SK-N-SH (cell line): ENCODE data around the gene BRD9. TPM values are rescaled to one million over a fixed set of nuclear protein-coding genes. Genes with fewer than 3 reads are reported as not detected.

Source experiments
- CTCF ChIA-PET: fragments of 300-600, 350-600 bp; formaldehyde crosslinking; extraction: SDS; loops from one replicate; lab custom pipeline; 2021; lab: Yijun Ruan, JAX
- POLR2A ChIA-PET: fragments of 350-600 bp; sonication (Branson Sonifier 250); formaldehyde crosslinking; extraction: SDS; loops from one replicate; lab custom pipeline; 2020; ENCODE audit warnings: antibody characterized with exemption, inconsistent platforms; lab: Yijun Ruan, JAX
- DNase-seq: peaks from one replicate; pipeline ENCODE4 v3.0.0; 2012
- H2AFZ ChIP-seq: fragments of 200-600 bp; sonication (generic); 2 replicates; pipeline ENCODE4 v1.8.1; 2016; ENCODE audit warnings: antibody characterized with exemption, mild to moderate bottlenecking, low read depth
- H3F3A ChIP-seq: fragments of 200-600 bp; sonication (generic); replicated peaks from 2 replicates; pipeline ENCODE3; 2016; ENCODE audit warnings: antibody characterized with exemption, mild to moderate bottlenecking; ENCODE audit not compliant: insufficient read depth
- H3K27ac ChIP-seq, 2 experiments: fragments of 200-500 bp in 1 of 2; fragments of 200-600 bp in 1 of 2; sonication (Bioruptor generic) in 1 of 2; sonication (generic), shearing (Covaris generic) in 1 of 2; 2 replicates each; pipeline versions ENCODE4 v1.5.1 to v1.6.1; 2014 to 2016; ENCODE audit warnings: low read depth in 2 of 2, inconsistent platforms in 1 of 2, low read length in 1 of 2, mild to moderate bottlenecking in 1 of 2, mixed read lengths in 1 of 2
- H3K27me3 ChIP-seq: fragments of 200-600 bp; sonication (generic), shearing (Covaris generic); 2 replicates; pipeline ENCODE4 v1.6.1; 2016; ENCODE audit warnings: mixed run types; ENCODE audit not compliant: insufficient read depth
- H3K36me3 ChIP-seq, 2 experiments: fragments of 200-500 bp in 1 of 2; fragments of 200-600 bp in 1 of 2; sonication (Bioruptor generic) in 1 of 2; sonication (generic) in 1 of 2; replicated peaks in 1 of 2; 2 replicates each; pipeline versions ENCODE3 to v1.5.1; 2014 to 2016; ENCODE audit warnings: low read length in 1 of 2, mild to moderate bottlenecking in 1 of 2; ENCODE audit not compliant: insufficient read depth in 2 of 2, control insufficient read depth in 1 of 2
- H3K4me1 ChIP-seq, 2 experiments: fragments of 200-500 bp in 1 of 2; fragments of 200-600 bp in 1 of 2; sonication (Bioruptor generic) in 1 of 2; sonication (generic), shearing (Covaris generic) in 1 of 2; 2 replicates each; pipeline versions ENCODE4 v1.5.1 to v1.6.1; 2014 to 2016; ENCODE audit warnings: low read depth in 1 of 2, low read length in 1 of 2, mixed run types in 1 of 2; ENCODE audit not compliant: insufficient read depth in 2 of 2, control insufficient read depth in 1 of 2
- H3K4me2 ChIP-seq: fragments of 200-600 bp; sonication (generic), shearing (Covaris generic); 2 replicates; pipeline ENCODE4 v1.6.1; 2017; ENCODE audit warnings: mixed run types
- H3K4me3 ChIP-seq, 2 experiments: fragments of 200-500 bp in 1 of 2; fragments of 200-600 bp in 1 of 2; sonication (Bioruptor generic) in 1 of 2; sonication (generic), shearing (Covaris generic) in 1 of 2; 2 replicates each; pipeline versions ENCODE4 v1.5.1 to v1.8.1; 2014 to 2016; ENCODE audit warnings: low read depth in 2 of 2, inconsistent platforms in 1 of 2, low read length in 1 of 2, mild to moderate bottlenecking in 1 of 2, mixed read lengths in 1 of 2, moderate library complexity in 1 of 2
- H3K79me2 ChIP-seq: fragments of 200-600 bp; sonication (generic); 2 replicates; pipeline ENCODE4 v1.8.1; 2017; ENCODE audit warnings: mild to moderate bottlenecking; ENCODE audit not compliant: insufficient read depth
- H3K9ac ChIP-seq: fragments of 200-600 bp; sonication (generic); 2 replicates; pipeline ENCODE4 v1.6.1; 2017; ENCODE audit warnings: mixed run types
- H3K9me2 ChIP-seq: fragments of 200-600 bp; sonication (generic); 2 replicates; pipeline ENCODE4 v1.6.1; 2017; ENCODE audit warnings: mixed run types
- H3K9me3 ChIP-seq: fragments of 200-600 bp; sonication (generic); 2 replicates; pipeline ENCODE4 v1.6.1; 2017; ENCODE audit warnings: mixed run types, mild to moderate bottlenecking, moderate library complexity
- H4K20me1 ChIP-seq: fragments of 200-600 bp; sonication (generic); 2 replicates; pipeline ENCODE4 v1.6.1; 2017; ENCODE audit warnings: mild to moderate bottlenecking, mixed run types; ENCODE audit not compliant: insufficient read depth
- CHD2 ChIP-seq: fragments of 150-350 bp; IDR thresholded peaks from 2 replicates; pipeline ENCODE4 v1.6.1; 2018; ENCODE audit warnings: low read length; ENCODE audit not compliant: partially characterized antibody
- ELF1 ChIP-seq: IDR thresholded peaks from 2 replicates; pipeline ENCODE4 v1.4.0; 2012
- JUND ChIP-seq: IDR thresholded peaks from 2 replicates; pipeline ENCODE4 v1.4.0; 2012
- MAX ChIP-seq: IDR thresholded peaks from 2 replicates; pipeline ENCODE4 v1.4.0; 2012; ENCODE audit warnings: low read depth
- NFIC ChIP-seq: IDR thresholded peaks from 2 replicates; pipeline ENCODE4 v1.4.0; 2012; ENCODE audit warnings: borderline replicate concordance
- PBX3 ChIP-seq: IDR thresholded peaks from 2 replicates; pipeline ENCODE4; 2012
- POLR2AphosphoS5 ChIP-seq: IDR thresholded peaks from 2 replicates; pipeline ENCODE4 v1.6.1; 2012; ENCODE audit warnings: low read depth, low read length
- RCOR1 ChIP-seq: fragments of 150-350 bp; IDR thresholded peaks from 2 replicates; pipeline ENCODE4 v1.6.1; 2017; ENCODE audit warnings: antibody characterized with exemption, low read length
- RXRA ChIP-seq: IDR thresholded peaks from 2 replicates; pipeline ENCODE4 v1.4.0; 2012; ENCODE audit warnings: low read depth, mild to moderate bottlenecking, borderline replicate concordance
- SIN3A ChIP-seq: IDR thresholded peaks from 2 replicates; pipeline ENCODE4 v1.6.1; 2012; ENCODE audit warnings: low read depth, mild to moderate bottlenecking, low read length, moderate library complexity, borderline replicate concordance
- SMC3 ChIP-seq: IDR thresholded peaks from 2 replicates; pipeline ENCODE4 v1.6.1; 2012; ENCODE audit warnings: low read depth, low read length, improper control_type of control experiment
- TAF1 ChIP-seq: IDR thresholded peaks from 2 replicates; pipeline ENCODE4 v1.6.1; 2012; ENCODE audit warnings: low read depth, mild to moderate bottlenecking, low read length, moderate library complexity, borderline replicate concordance
- TEAD4 ChIP-seq: IDR thresholded peaks from 2 replicates; pipeline ENCODE4 v1.4.0; 2012; ENCODE audit warnings: mild to moderate bottlenecking, borderline replicate concordance; ENCODE audit not compliant: insufficient read depth
- YY1 ChIP-seq: IDR thresholded peaks from 2 replicates; pipeline ENCODE4 v1.4.0; 2012; ENCODE audit warnings: low read depth, mild to moderate bottlenecking
- WGBS: methylation state at CpG from one replicate; pipeline ENCODE4 v1.1.6; 2017; ENCODE audit warnings: low lambda C conversion rate; 5-methylcytosine and 5-hydroxymethylcytosine counted together
- polyA plus RNA-seq, 3 experiments: library from polyadenylated mRNA; depleted of rRNA; stranded (reverse); fragments of >200 nt; gene quantifications; 2 replicates each; pipeline ENCODE4 v1.2.3, GENCODE V29; 2012
- TF ChIP-seq, protein P1 (sequence below): IDR thresholded peaks from 2 replicates; pipeline ENCODE4 v1.4.0; 2012; ENCODE audit warnings: low read depth, borderline replicate concordance
- TF ChIP-seq, protein P2 (sequence below): fragments of 150-350 bp; IDR thresholded peaks from 2 replicates; pipeline ENCODE4 v1.6.1; 2017; ENCODE audit warnings: antibody characterized with exemption, low read length, low read depth, borderline replicate concordance
- TF ChIP-seq, protein P3 (sequence below): IDR thresholded peaks from 2 replicates; pipeline ENCODE4 v1.6.1; 2012; ENCODE audit warnings: mild to moderate bottlenecking, low read depth, low read length, moderate library complexity

Gene BRD9
- polyA plus RNA-seq, 1 of the 3 experiments (the other 2 are of a cell fraction), result 19.5 TPM

DNA sequence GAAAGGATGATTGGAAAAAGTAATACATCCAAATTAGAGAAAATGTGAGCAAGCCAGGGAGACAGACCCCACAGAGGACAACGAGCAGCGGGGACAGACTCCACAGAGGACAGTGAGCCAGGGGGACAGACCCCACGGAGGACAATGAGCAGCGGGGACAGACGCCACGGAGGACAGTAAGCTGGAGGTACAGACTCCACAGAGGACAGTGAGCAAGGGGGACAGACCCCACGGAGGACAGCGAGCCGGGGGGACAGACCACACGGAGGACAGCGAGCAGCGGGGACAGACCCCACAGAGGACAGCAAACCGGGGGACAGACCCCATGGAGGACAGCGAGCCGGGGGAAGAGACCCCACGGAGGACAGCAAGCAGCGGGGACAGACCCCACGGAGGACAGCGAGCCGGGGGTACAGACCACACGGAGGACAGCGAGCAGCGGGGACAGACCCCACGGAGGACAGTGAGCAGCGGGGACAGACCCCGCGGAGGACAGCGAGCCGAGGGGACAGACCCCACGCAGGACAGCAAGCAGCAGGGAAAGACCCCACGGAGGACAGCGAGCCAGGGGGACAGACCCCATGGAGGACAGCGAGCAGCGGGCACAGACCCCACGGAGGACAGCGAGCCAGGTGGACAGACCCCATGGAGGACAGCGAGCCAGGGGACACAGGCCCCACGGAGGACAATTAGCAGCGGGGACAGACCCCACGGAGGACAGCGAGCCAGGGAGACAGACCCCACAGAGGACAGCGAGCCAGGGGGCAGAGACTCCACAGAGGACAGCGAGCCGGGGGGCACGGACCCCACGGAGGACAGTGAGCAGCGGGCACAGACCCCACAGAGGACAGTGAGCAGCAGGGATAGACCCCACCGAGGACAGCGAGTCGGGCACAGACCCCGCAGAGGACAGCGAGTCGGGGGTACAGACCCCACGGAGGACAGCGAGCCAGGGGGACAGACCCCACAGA, 39.9 kb downstream of the BRD9 start:
- Histone ChIP-seq H3K79me2 (no peaks in the 10 kb centered on the region), H3K4me1 (peaks cover 0 to 13% of the 10 kb centered on the region in 2 experiments; a peak in 1 of 4 replicates), H3K9me3 (no peaks in the 10 kb centered on the region), H3K4me3 (no peak overlapping the region), H3K27me3 (peaks cover 55% of the 10 kb centered on the region), H3K4me2 (no peak overlapping the region), H3K27ac (no peak overlapping the region), H4K20me1 (no peaks in the 10 kb centered on the region), H3K9ac (no peak overlapping the region), H2AFZ (no peak overlapping the region), H3F3A (no peaks in the 10 kb centered on the region), H3K36me3 (no peaks in the 10 kb centered on the region), H3K9me2 (no peaks in the 10 kb centered on the region)
- TF ChIP-seq CHD2, result no peak
- TF ChIP-seq POLR2AphosphoS5, result no peak
- no peak for TF ChIP-seq MAX
- TF ChIP-seq PBX3, result no peak
- no peak for TF ChIP-seq RCOR1
- TF ChIP-seq YY1, result no peak
- TF ChIP-seq SMC3, result no peak
- TF ChIP-seq ELF1, result no peak
- TF ChIP-seq RXRA, result no peak
- no peak for TF ChIP-seq SIN3A
- TF ChIP-seq, protein P1, sequence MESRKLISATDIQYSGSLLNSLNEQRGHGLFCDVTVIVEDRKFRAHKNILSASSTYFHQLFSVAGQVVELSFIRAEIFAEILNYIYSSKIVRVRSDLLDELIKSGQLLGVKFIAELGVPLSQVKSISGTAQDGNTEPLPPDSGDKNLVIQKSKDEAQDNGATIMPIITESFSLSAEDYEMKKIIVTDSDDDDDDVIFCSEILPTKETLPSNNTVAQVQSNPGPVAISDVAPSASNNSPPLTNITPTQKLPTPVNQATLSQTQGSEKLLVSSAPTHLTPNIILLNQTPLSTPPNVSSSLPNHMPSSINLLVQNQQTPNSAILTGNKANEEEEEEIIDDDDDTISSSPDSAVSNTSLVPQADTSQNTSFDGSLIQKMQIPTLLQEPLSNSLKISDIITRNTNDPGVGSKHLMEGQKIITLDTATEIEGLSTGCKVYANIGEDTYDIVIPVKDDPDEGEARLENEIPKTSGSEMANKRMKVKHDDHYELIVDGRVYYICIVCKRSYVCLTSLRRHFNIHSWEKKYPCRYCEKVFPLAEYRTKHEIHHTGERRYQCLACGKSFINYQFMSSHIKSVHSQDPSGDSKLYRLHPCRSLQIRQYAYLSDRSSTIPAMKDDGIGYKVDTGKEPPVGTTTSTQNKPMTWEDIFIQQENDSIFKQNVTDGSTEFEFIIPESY, result no peak
- no peak for TF ChIP-seq NFIC
- TF ChIP-seq, protein P2, sequence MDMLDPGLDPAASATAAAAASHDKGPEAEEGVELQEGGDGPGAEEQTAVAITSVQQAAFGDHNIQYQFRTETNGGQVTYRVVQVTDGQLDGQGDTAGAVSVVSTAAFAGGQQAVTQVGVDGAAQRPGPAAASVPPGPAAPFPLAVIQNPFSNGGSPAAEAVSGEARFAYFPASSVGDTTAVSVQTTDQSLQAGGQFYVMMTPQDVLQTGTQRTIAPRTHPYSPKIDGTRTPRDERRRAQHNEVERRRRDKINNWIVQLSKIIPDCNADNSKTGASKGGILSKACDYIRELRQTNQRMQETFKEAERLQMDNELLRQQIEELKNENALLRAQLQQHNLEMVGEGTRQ, result no peak
- TF ChIP-seq TEAD4, result no peak
- TF ChIP-seq, protein P3, sequence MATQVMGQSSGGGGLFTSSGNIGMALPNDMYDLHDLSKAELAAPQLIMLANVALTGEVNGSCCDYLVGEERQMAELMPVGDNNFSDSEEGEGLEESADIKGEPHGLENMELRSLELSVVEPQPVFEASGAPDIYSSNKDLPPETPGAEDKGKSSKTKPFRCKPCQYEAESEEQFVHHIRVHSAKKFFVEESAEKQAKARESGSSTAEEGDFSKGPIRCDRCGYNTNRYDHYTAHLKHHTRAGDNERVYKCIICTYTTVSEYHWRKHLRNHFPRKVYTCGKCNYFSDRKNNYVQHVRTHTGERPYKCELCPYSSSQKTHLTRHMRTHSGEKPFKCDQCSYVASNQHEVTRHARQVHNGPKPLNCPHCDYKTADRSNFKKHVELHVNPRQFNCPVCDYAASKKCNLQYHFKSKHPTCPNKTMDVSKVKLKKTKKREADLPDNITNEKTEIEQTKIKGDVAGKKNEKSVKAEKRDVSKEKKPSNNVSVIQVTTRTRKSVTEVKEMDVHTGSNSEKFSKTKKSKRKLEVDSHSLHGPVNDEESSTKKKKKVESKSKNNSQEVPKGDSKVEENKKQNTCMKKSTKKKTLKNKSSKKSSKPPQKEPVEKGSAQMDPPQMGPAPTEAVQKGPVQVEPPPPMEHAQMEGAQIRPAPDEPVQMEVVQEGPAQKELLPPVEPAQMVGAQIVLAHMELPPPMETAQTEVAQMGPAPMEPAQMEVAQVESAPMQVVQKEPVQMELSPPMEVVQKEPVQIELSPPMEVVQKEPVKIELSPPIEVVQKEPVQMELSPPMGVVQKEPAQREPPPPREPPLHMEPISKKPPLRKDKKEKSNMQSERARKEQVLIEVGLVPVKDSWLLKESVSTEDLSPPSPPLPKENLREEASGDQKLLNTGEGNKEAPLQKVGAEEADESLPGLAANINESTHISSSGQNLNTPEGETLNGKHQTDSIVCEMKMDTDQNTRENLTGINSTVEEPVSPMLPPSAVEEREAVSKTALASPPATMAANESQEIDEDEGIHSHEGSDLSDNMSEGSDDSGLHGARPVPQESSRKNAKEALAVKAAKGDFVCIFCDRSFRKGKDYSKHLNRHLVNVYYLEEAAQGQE, result no peak
- no peak for TF ChIP-seq JUND
- TF ChIP-seq TAF1, result no peak
- WGBS, result 45% methylated on average over 36 of the region's 55 CpGs
- ChIA-PET POLR2A (no interaction called here), CTCF (no interaction called here)
- DNase-seq, result no peak
